Measurements from ENCODE around the gene ITPR1.

DNA sequence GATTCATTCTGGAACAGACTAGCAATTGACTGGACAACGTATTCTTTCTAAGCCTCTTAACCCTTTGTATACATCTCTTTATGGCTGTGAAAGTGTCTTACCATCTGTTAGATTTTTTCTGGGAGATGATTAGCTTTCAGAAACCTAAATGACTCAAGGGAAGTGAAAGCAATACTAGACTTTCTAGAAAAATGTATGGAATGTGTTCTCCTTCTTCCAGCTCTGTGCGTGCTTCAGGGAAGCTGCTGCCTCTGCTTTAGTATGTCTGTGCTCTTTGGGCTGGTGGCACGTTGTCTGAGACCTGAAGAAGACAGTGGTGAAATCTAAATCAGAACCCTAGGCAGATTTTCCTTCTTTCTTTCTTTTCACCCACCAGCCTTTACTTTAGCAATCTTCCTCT, 89.5 kb downstream of the ITPR1 start:
- TF ChIP-seq, protein P1, sequence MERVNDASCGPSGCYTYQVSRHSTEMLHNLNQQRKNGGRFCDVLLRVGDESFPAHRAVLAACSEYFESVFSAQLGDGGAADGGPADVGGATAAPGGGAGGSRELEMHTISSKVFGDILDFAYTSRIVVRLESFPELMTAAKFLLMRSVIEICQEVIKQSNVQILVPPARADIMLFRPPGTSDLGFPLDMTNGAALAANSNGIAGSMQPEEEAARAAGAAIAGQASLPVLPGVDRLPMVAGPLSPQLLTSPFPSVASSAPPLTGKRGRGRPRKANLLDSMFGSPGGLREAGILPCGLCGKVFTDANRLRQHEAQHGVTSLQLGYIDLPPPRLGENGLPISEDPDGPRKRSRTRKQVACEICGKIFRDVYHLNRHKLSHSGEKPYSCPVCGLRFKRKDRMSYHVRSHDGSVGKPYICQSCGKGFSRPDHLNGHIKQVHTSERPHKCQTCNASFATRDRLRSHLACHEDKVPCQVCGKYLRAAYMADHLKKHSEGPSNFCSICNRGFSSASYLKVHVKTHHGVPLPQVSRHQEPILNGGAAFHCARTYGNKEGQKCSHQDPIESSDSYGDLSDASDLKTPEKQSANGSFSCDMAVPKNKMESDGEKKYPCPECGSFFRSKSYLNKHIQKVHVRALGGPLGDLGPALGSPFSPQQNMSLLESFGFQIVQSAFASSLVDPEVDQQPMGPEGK (CRISPR knock-in tag; IDR thresholded peaks at IDR 0.05; ENCODE audit: borderline replicate concordance) = no peak
- TF ChIP-seq ISL1 (CRISPR knock-in tag; IDR thresholded peaks at IDR 0.05) = no peak
- TF ChIP-seq ZFP30 (CRISPR knock-in tag; IDR thresholded peaks at IDR 0.05) = no peak
- TF ChIP-seq ESRRG (CRISPR knock-in tag; IDR thresholded peaks at IDR 0.05) = no peak
- no peak for TF ChIP-seq TOX (CRISPR knock-in tag; IDR thresholded peaks at IDR 0.05; ENCODE audit: borderline replicate concordance)
- no peak for TF ChIP-seq ZFP3 (CRISPR knock-in tag; IDR thresholded peaks at IDR 0.05)
- TF ChIP-seq, protein P2, sequence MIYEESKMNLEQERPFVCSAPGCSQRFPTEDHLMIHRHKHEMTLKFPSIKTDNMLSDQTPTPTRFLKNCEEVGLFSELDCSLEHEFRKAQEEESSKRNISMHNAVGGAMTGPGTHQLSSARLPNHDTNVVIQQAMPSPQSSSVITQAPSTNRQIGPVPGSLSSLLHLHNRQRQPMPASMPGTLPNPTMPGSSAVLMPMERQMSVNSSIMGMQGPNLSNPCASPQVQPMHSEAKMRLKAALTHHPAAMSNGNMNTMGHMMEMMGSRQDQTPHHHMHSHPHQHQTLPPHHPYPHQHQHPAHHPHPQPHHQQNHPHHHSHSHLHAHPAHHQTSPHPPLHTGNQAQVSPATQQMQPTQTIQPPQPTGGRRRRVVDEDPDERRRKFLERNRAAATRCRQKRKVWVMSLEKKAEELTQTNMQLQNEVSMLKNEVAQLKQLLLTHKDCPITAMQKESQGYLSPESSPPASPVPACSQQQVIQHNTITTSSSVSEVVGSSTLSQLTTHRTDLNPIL (CRISPR knock-in tag; IDR thresholded peaks at IDR 0.05; ENCODE audit: low read depth) = no peak
- TF ChIP-seq SNAI2 (CRISPR knock-in tag; IDR thresholded peaks at IDR 0.05) = no peak
- TF ChIP-seq CSDC2 (CRISPR knock-in tag; IDR thresholded peaks at IDR 0.05) = no peak
- TF ChIP-seq PPARA (CRISPR knock-in tag; IDR thresholded peaks at IDR 0.05; ENCODE audit: borderline replicate concordance) = no peak
- no peak for TF ChIP-seq GLIS3 (CRISPR knock-in tag; IDR thresholded peaks at IDR 0.05)
- no peak for TF ChIP-seq ZC3H10 (CRISPR knock-in tag; IDR thresholded peaks at IDR 0.05)
- TF ChIP-seq, protein P3, sequence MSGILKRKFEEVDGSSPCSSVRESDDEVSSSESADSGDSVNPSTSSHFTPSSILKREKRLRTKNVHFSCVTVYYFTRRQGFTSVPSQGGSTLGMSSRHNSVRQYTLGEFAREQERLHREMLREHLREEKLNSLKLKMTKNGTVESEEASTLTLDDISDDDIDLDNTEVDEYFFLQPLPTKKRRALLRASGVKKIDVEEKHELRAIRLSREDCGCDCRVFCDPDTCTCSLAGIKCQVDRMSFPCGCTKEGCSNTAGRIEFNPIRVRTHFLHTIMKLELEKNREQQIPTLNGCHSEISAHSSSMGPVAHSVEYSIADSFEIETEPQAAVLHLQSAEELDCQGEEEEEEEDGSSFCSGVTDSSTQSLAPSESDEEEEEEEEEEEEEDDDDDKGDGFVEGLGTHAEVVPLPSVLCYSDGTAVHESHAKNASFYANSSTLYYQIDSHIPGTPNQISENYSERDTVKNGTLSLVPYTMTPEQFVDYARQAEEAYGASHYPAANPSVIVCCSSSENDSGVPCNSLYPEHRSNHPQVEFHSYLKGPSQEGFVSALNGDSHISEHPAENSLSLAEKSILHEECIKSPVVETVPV (CRISPR knock-in tag; IDR thresholded peaks at IDR 0.05) = no peak
- no peak for TF ChIP-seq RARB (CRISPR knock-in tag; IDR thresholded peaks at IDR 0.05)

Measured in SK-N-SH treated with all-trans-retinoic acid at 6 μM for 48 hours (cell line).